Measurements from ENCODE around the gene SLC4A9. TPM values are rescaled to one million over a fixed set of nuclear protein-coding genes. Genes with fewer than 3 reads are reported as not detected.
"Not testable (repeated sequence)": the region's sequence is repeated elsewhere in the genome, so short reads cannot be mapped to it uniquely, and the experiment has no call there.

SLC4A9 gene
- polyA plus RNA-seq, 2 of the 4 experiments (the other 2 are of a cell fraction): not detected

- TF ChIP-seq CTCF (IDR thresholded peaks at IDR 0.05): no peak
These were observed 17.7 kb upstream of the SLC4A9 start (continued) for GRCh38 chr5:140342287-140342686.

- POLR2A ChIA-PET: no interaction called here
- peaks cover 29% of the 10 kb centered on the region for H3K4me1 ChIP-seq
- H3K9me3 ChIP-seq: no peaks in the 10 kb centered on the region
- no peak for TF ChIP-seq NR3C1 (IDR thresholded peaks at IDR 0.05)
- TF ChIP-seq JUN (IDR thresholded peaks at IDR 0.05): no peak
- no peak for TF ChIP-seq TP53 (CRISPR knock-in tag; IDR thresholded peaks at IDR 0.05)
- no peak for TF ChIP-seq MAZ (IDR thresholded peaks at IDR 0.05; ENCODE audit: borderline replicate concordance, low read depth, low read length)
- no peak for TF ChIP-seq NFE2L2 (conservative IDR thresholded peaks at IDR 0.05; ENCODE audit: low read length)
- no peak for TF ChIP-seq ELK1 (IDR thresholded peaks at IDR 0.05; ENCODE audit: low read depth, low read length)
- no peak for TF ChIP-seq FOXS1 (CRISPR knock-in tag; IDR thresholded peaks at IDR 0.05)
- no peak for TF ChIP-seq HMGXB4 (CRISPR knock-in tag; IDR thresholded peaks at IDR 0.05; ENCODE audit: borderline replicate concordance)
- no peak for TF ChIP-seq MYC (IDR thresholded peaks at IDR 0.05; ENCODE audit: borderline replicate concordance, low read length)
- no peak for TF ChIP-seq CEBPB (IDR thresholded peaks at IDR 0.05)
- no peak overlapping the region for H3K4me2 ChIP-seq
- FAIRE-seq: no peak
- no peak overlapping the region for H3K4me3 ChIP-seq
- CTCF ChIA-PET: interaction anchor here (0.9 to 36.9 kb wide), 4 partner anchors 7 to 122 kb away, joined by 3 to 1613 read pairs (median 18); no protein-coding TSS in a partner anchor
- 64% methylated on average over 1 of the region's 1 CpG for WGBS (ENCODE audit: missing lambda C conversion rate)
- DNase-seq (ENCODE audit: low read depth in 1 of 2, low spot score in 1 of 2): no peak
- no peak overlapping the region for H3K27ac ChIP-seq
- no peak for ATAC-seq
These were observed 17.1 kb upstream of the SLC4A9 start for GRCh38 chr5:140342896-140343295.

GRCh38 chr5:140343849-140344248 lies 16.1 kb upstream of the SLC4A9 start:
- H3K4me2 ChIP-seq; FAIRE-seq; H3K4me3 ChIP-seq; ATAC-seq; H3K9me3 ChIP-seq; H3K27ac ChIP-seq; DNase-seq (ENCODE audit: low read depth in 1 of 2, low spot score in 1 of 2); POLR2A ChIA-PET: not testable (repeated sequence)
- 96% methylated on average over 8 of the region's 8 CpGs for whole genome bisulfite sequencing (ENCODE audit: missing lambda C conversion rate)
- H3K4me1 ChIP-seq: peaks cover 23% of the 10 kb centered on the region
- CTCF ChIA-PET: interaction anchor here (0.6 to 36.9 kb wide), 6 partner anchors 8 to 198 kb away, joined by 3 to 1613 read pairs (median 25); no protein-coding TSS in a partner anchor

GRCh38 chr5:140344683-140345423 lies 15.1 kb upstream of the SLC4A9 start:
- FAIRE-seq (no peak), ATAC-seq (peak; percentile 6 to 28; a peak in 4 of 6 replicates), DNase-seq (ENCODE audit: low read depth in 1 of 2, low spot score in 1 of 2) (peak in 1 of 2 experiments; percentile 61)
- TF ChIP-seq FOSL2 (IDR thresholded peaks at IDR 0.05): no peak
- TF ChIP-seq FOSL2 (CRISPR knock-in tag; IDR thresholded peaks at IDR 0.05): 0 out of 2 replicates have a peak, but pooled peaks have one; percentile 13
- no peak for TF ChIP-seq SREBF2 (IDR thresholded peaks at IDR 0.05)
- no peaks in the 10 kb centered on the region for H3K9me3 ChIP-seq
- 72% methylated on average over 3 of the region's 4 CpGs for WGBS (ENCODE audit: missing lambda C conversion rate)
- H3K27ac ChIP-seq: peak overlapping the region in 1 of 2 experiments; percentile 16; a peak in 2 of 6 replicates
- peak overlapping the region; percentile 75; the same call in 1 of the 3 replicates for H3K4me3 ChIP-seq
- H3K4me2 ChIP-seq: peak overlapping the region; percentile 87
- peaks cover 22% of the 10 kb centered on the region for H3K4me1 ChIP-seq
- ChIA-PET CTCF (interaction anchor here (0.5 to 36.9 kb wide), 30 partner anchors 10 to 1021 kb away, joined by 3 to 1613 read pairs (median 8); partner anchors contain the start of genes PFDN1 and SLC4A9), POLR2A (interaction anchor here (0.8 to 2.5 kb wide), 7 partner anchors 8 to 102 kb away, joined by 3 to 46 read pairs (median 11); partner anchors contain the start of gene PFDN1)
